HG03064 (cell line): ENCODE data around the gene WFS1.

Experiments used
- ATAC-seq: cut with Tn5 transposase; IDR thresholded peaks from one replicate; pipeline ENCODE4 v1.9.1; 2021; ENCODE audit warnings: low read depth; ENCODE audit not compliant: unreplicated experiment

The WFS1 gene

DNA sequence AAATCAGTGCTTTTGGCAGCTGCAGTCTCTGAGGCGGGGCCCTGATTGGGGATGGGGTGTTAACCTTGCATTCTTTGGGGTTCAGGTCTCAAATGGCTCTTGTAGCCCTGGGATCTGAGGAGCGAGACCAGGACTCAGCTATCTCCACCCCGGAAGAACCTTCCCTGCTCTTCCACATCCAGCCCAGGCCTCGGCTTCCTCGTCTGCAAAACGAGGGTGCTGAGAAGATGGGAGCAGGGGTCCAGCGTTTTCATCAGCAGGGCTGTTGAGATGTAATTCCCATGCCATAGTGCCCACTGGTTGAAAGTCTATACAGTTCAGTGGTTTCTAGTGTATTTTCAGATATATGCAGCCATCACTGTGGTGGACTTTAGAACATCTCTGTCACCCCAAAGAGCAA, 34.6 kb upstream of the WFS1 start:
- no peak for ATAC-seq

- no peak for ATAC-seq
These were observed 33.6 kb upstream of the WFS1 start for GRCh38 chr4:6235901-6236640.

DNA sequence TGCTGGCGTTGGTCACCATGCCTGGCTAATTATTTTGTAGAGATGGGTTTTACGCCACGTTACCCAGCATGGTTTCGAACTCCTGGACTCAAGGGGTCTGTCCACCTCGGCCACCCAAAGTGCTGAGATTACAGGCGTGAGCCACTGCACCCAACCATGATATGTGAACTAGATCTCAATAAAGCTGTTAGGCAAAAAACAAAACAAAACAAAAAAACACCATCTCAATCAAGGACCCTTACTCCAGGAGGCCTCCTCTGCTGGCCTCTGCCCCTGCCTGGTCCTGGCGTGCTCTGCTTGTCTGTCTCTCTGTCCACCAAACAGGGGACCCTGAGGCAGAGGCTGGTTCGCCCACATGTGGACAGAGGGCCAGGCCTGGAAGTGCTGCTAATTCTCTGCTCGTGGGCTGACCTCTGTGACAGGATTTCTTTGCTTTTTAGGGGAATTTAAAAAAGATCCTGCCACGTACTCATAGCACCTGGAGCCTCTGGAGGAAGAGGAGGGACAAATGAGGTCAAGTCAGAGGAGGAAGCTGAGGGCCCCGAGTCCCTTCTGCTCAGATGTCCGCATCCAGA, 32.7 kb upstream of the WFS1 start:
- no peak for ATAC-seq

DNA sequence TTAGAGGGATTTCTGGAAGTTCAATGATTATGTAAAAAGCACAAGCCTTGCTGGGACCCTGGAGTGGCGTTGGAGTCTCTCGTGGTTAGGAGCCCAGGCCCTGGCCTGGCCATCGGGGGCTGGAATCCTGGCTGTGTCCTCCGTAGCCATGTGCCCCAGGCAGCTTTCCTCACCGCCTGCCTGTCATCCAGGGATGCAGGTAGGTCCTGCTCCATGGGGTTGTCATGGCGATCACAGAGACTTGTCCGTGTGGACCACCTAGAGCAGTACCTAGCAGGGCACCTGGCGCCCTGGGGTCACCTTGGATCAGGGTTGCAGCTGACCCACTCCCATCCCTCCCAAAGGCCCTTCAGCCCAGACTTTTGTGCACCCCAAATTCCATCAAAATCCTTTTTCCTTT, 30.2 kb upstream of the WFS1 start:
- ATAC-seq: no peak

- no peak for ATAC-seq
These were observed 29.7 kb upstream of the WFS1 start for GRCh38 chr4:6239968-6240367.

GRCh38 chr4:6241062-6241845, 28.4 kb upstream of the WFS1 start:
- no peak for ATAC-seq

DNA sequence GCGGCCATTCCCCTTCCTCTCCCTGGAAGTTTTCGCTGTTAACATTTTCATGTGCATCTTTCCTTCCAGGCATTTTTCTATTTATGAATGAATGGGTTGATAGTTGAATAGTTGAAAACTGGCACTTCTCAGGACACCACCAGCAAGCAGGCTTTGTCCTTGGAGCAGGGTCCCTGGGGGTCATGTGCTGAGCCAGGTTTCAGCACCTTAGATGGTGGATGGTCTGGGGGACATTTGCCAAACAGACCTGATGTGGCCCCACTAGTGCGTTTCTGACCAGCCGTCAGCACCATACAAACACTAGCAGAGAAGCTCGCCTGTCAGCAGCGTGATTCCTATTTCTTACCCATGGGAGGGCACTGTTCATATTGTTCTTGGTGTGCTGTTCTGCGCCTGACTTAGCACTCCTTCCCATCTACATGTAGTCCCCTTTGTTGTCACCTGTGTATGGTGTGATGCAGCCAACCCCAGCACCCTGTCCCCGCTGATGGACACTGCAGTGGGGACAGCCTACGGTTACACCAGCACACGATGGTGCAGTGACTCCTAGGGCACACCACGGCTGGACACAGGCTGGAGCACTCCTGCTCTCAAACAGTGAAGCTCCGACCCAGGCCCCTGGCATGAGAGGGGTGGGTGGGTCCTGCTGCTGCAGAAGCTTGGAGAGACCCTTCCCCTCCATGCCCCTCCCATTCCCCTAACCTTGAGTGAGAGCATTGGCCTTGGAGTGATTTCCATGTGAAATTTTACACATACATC, 27.2 kb upstream of the WFS1 start:
- no peak for ATAC-seq

DNA sequence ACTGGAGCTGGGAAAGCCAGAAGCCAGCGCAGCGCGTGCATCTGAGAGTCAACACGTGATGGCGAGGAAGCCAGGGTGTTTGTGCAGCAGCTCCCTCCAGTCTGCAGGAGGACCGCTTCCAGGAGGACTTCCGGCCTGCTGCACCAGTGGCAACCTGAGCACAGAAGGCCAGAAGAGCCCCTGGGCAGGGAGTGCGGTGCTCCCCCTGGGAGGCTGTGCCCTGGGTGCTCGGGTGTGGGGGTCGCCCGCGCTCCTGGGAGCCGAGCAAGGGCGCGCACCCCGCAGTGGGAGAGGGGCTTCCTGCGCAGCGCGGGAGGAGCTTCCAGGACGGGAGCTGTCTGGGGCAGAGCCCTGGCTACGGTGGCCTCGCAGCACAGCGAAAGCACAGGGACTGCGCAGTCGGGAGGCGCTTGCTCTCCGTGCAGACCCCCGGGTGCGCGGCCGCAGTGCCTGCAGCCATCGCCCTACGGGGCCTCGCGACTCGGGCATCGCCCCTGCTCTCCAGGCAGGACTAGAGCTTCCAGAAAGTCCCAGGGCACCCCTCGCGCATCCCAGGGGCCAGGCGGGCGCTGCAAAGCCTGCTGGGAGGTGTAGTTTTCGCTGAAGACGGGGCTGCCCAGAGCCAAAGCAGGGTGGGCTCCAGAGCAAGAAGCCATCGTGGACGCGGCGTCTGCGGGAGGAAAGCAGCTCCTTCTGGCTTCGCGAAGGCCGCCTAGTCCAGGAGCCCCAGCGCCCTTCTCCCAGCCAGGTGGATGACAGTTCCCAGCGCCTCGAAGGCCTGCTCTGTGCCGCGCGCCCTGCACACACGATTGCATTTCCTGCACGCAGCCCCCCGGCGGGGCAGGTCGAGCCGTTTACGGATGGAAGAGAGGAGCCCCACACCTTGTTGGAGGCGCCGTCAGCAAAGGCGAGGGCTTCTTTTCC, 24.1 kb upstream of the WFS1 start:
- no peak for ATAC-seq

- ATAC-seq: no peak
These were observed 23.4 kb upstream of the WFS1 start for GRCh38 chr4:6246170-6246634.

- ATAC-seq: no peak
These were observed 21.3 kb upstream of the WFS1 start for GRCh38 chr4:6248394-6248793.

- no peak for ATAC-seq
These were observed 19.2 kb upstream of the WFS1 start for GRCh38 chr4:6250235-6250983.

DNA sequence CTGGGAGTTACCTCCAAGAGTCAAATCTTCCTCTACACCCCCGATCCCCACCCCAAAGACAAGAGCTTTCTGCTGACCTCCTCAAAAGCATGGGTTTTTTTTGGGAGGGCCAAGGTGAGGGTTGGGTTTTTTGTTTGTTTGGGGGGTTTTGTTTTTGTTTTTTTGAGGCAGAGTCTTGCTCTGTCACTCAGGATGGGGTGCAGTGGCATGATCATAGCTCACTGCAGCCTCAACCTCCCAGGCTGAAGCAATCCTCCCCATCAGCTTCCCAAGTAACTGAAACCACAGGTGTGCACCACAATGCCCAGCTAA, 18.7 kb upstream of the WFS1 start:
- no peak for ATAC-seq

DNA sequence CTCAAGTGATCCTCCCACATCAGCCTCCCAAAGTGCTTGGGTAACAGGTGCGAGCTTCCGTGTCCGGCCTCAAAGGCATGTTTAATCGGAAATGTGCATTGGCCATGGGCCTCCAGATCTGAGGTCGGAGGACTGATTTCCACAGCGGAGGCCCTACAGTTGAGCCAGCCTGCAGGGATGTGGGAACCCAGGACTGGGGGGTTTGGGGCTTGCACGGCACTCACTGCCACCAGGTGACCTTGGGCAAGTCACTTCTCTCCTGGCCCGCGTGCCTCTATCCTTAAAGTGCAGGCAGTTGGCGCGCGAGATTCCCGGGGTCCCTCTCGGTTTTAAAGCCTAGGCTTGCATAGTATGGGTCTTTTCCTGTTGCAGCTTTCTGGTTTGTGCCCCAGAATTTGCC, 18.3 kb upstream of the WFS1 start:
- no peak for ATAC-seq

DNA sequence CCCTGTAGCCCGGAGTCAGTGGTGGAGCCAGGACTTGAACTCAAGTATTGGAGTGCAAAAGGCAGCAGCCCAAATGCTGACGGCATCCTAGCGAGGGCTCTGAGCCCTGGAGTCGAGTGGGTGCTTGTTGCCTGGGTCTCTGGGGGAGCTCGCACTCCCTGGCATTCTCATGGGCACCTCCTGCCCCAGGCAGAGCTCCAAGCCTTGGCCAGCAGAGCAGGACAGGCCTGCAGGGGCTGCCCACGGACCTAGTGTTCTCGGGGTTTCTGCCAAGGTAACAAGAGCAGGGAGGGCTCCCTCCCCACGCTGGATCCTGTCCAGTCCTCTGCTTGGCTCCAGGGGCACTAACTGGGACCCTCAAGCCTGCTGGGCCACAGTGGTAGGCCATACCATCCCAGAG, 17.6 kb upstream of the WFS1 start:
- no peak for ATAC-seq

GRCh38 chr4:6253111-6253510, 16.5 kb upstream of the WFS1 start:
- no peak for ATAC-seq

DNA sequence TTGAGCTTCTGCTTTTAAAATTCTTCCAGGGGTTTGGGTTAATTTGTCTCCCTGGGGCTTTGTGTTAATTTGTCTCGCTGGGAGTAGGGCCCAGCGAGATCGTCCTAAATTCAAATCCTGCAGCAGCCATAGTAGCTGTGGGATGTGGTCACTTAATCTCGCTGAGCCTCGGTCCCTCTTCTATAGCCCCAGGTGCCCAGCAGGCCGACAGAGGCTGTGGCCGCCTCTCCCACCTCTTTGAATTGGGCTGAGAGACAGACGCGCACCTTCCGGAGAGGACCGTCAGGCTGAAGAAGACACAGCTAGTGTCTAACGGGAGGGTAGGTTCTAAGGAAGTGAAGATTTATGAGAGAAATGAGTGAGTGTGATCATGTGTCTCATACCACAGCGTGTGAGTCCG, 15.7 kb upstream of the WFS1 start:
- no peak for ATAC-seq

GRCh38 chr4:6256141-6256540, 13.5 kb upstream of the WFS1 start:
- ATAC-seq: no peak

DNA sequence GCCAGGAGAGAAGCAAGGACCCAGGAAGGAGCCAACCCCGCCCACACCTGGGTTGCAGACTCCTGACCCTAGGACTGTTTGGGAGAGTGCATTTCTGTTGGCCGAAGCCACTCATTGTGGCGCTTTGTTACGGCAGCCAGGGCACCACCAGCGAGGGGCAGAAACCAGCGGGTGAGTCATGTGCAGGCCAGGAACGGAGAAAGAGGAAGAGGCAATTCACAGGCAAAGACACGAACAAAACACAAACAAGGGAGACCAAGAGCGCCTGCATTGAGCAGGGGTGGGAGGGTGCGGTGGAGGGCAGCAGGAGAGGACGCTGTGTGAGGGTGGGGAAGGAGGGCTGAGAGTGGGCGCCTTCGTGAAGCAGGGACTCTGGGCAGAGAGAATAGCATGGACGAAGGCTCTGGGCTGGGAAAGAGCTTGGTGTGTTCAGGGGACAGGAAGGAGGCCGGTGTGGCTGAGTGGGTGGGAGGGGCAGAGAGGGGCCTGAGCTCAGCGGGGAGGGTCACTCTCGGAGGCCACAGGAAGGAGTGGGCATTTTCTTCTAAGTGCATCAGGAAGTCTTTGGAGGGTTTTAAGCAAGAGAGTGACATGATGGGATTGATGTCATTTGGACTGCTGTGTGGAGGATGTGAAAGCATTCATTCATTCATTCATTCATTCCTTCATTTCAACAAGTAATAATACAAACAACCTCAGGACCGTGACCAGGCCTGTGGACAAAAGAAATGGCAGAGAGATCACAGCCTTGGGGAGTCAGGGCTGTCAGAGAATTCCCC, 12.2 kb upstream of the WFS1 start:
- no peak for ATAC-seq

GRCh38 chr4:6258026-6258360, 11.7 kb upstream of the WFS1 start:
- no peak for ATAC-seq
